ENCODE data around the gene JAML.

- TF ChIP-seq CTCF (IDR thresholded peaks at IDR 0.05) (no peak), EZH2 (IDR thresholded peaks at IDR 0.05) (no peak)
Measured at GRCh38 chr11:118232659-118233058, 7.8 kb upstream of the JAML start.
